Fibroblast of lung (primary cell): Measurements from ENCODE around the gene FCRL5. TPM values are rescaled to one million over a fixed set of nuclear protein-coding genes. Genes with fewer than 3 reads are reported as not detected.

Source experiments
- DNase-seq, 2 donors: peaks; one replicate each; pipeline versions ENCODE4 v3.0.0 to v3.0.0-alpha.2; 2010; ENCODE audit warnings: low read depth in 2 of 2
- H2AFZ ChIP-seq: 2 replicates; pipeline ENCODE4 v1.5.1; 2012; ENCODE audit warnings: low read length, control low read depth, inconsistent platforms
- H3K27ac ChIP-seq: 2 replicates; pipeline ENCODE4 v1.5.1; 2011; ENCODE audit warnings: low read length, control low read depth; ENCODE audit not compliant: insufficient read depth
- H3K27me3 ChIP-seq: 2 replicates; pipeline ENCODE4 v1.5.1; 2011; ENCODE audit warnings: mild to moderate bottlenecking, low read length; ENCODE audit not compliant: control insufficient read depth, insufficient read depth
- H3K36me3 ChIP-seq: 2 replicates; pipeline ENCODE4 v1.5.1; 2011; ENCODE audit warnings: low read length; ENCODE audit not compliant: control insufficient read depth, insufficient read depth
- H3K4me1 ChIP-seq: 2 replicates; pipeline ENCODE4 v1.5.1; 2011; ENCODE audit warnings: low read length; ENCODE audit not compliant: control insufficient read depth, insufficient read depth; ENCODE audit errors: extremely low read depth
- H3K4me2 ChIP-seq: 2 replicates; pipeline ENCODE4 v1.5.1; 2011; ENCODE audit warnings: low read length, control low read depth; ENCODE audit not compliant: insufficient read depth; ENCODE audit errors: extremely low read depth
- H3K4me3 ChIP-seq, 4 experiments: fragments of 200-600 bp in 1 of 4; sonication (generic) in 1 of 4; replicated peaks in 1 of 4; 2 replicates each; pipeline ENCODE4 v1.5.1; 2011 to 2016; ENCODE audit warnings: low read length in 4 of 4, low read depth in 3 of 4, mild to moderate bottlenecking in 3 of 4, control low read depth in 2 of 4, inconsistent platforms in 1 of 4, mixed read lengths in 1 of 4; ENCODE audit not compliant: insufficient read depth in 1 of 4; ENCODE audit errors: control extremely low read depth in 1 of 4
- H3K79me2 ChIP-seq: 2 replicates; pipeline ENCODE4 v1.5.1; 2012; ENCODE audit warnings: mild to moderate bottlenecking, low read length, inconsistent platforms; ENCODE audit not compliant: control insufficient read depth, insufficient read depth
- H3K9ac ChIP-seq: 2 replicates; pipeline ENCODE4 v1.5.1; 2011; ENCODE audit warnings: mild to moderate bottlenecking, low read length, control low read depth; ENCODE audit not compliant: insufficient read depth
- H3K9me3 ChIP-seq: 2 replicates; pipeline ENCODE4 v1.5.1; 2012; ENCODE audit warnings: low read depth, low read length; ENCODE audit not compliant: control insufficient read depth, insufficient read depth
- H4K20me1 ChIP-seq: 2 replicates; pipeline ENCODE4 v1.5.1; 2011; ENCODE audit warnings: low read length; ENCODE audit not compliant: control insufficient read depth, insufficient read depth; ENCODE audit errors: extremely low read depth
- CTCF ChIP-seq, 2 donors: IDR thresholded peaks in 1 of 2; conservative IDR thresholded peaks in 1 of 2; 1 replicate in 1 of 2; 2 replicates in 1 of 2; pipeline ENCODE4 v1.5.1; 2011 to 2012; ENCODE audit warnings: low read length in 2 of 2, control low read depth in 1 of 2, inconsistent platforms in 1 of 2, low read depth in 1 of 2, mild to moderate bottlenecking in 1 of 2
- EZH2 ChIP-seq: IDR thresholded peaks from 2 replicates; pipeline ENCODE4 v1.5.1; 2012; ENCODE audit warnings: low read length, control low read depth, mild to moderate bottlenecking; ENCODE audit errors: missing control alignments
- polyA plus RNA-seq, 2 donors: library from polyadenylated mRNA; depleted of rRNA in 1 of 2; stranded (reverse) in 1 of 2; unstranded in 1 of 2; fragments of >200 nt; gene quantifications; 2 replicates each; pipeline ENCODE4 v1.2.1, GENCODE V29; 2011 to 2012; ENCODE audit warnings: missing spikeins in 1 of 2
- total RNA-seq: library from RNA; depleted of rRNA; stranded (reverse); fragments of >200 nt; gene quantifications from 2 replicates; pipeline ENCODE4 v1.2.1, GENCODE V29; 2014

FCRL5 gene
- total and polyA plus RNA-seq, 2 donors (not counting 1 experiment from before 2014, with no cell fraction given), result 0.05 TPM; not detected in 1

- no peak overlapping the region for H3K4me3 ChIP-seq
- no peak overlapping the region for H3K27ac ChIP-seq
- no peak for TF ChIP-seq EZH2
- TF ChIP-seq CTCF (conservative IDR thresholded peaks at IDR 0.05 in 1 of 2, IDR thresholded peaks at IDR 0.05 in 1 of 2; ENCODE audit: low read depth in 1 of 2, low read length in 2 of 2), result no peak
- H3K36me3 ChIP-seq, result no peaks in the 10 kb centered on the region
- no peak overlapping the region for H2AFZ ChIP-seq
- no peaks in the 10 kb centered on the region for H4K20me1 ChIP-seq
- no peaks in the 10 kb centered on the region for H3K4me1 ChIP-seq
- DNase-seq, result no peak
- no peaks in the 10 kb centered on the region for H3K79me2 ChIP-seq
- no peak overlapping the region for H3K9ac ChIP-seq
- H3K4me2 ChIP-seq, result no peak overlapping the region
- H3K9me3 ChIP-seq, result no peaks in the 10 kb centered on the region
- no peaks in the 10 kb centered on the region for H3K27me3 ChIP-seq
Observed at GRCh38 chr1:157596384-157596783, 44.1 kb upstream of the FCRL5 start.

GRCh38 chr1:157595356-157595755 is 43.0 kb upstream of the FCRL5 start:
- Histone ChIP-seq H3K4me2 (no peak overlapping the region), H4K20me1 (no peaks in the 10 kb centered on the region), H3K4me1 (no peaks in the 10 kb centered on the region), H3K9ac (no peak overlapping the region), H3K9me3 (no peaks in the 10 kb centered on the region), H3K79me2 (no peaks in the 10 kb centered on the region), H2AFZ (no peak overlapping the region), H3K27me3 (no peaks in the 10 kb centered on the region), H3K4me3 (no peak overlapping the region), H3K36me3 (no peaks in the 10 kb centered on the region), H3K27ac (no peak overlapping the region)
- TF ChIP-seq EZH2 (no peak), CTCF (conservative IDR thresholded peaks at IDR 0.05 in 1 of 2, IDR thresholded peaks at IDR 0.05 in 1 of 2; ENCODE audit: low read depth in 1 of 2, low read length in 2 of 2) (no peak)
- no peak for DNase-seq

GRCh38 chr1:157585984-157586383 is 33.7 kb upstream of the FCRL5 start:
- H3K9ac ChIP-seq, result no peak overlapping the region
- TF ChIP-seq CTCF (conservative IDR thresholded peaks at IDR 0.05 in 1 of 2, IDR thresholded peaks at IDR 0.05 in 1 of 2; ENCODE audit: low read depth in 1 of 2, low read length in 2 of 2) (no peak), EZH2 (no peak)
- no peaks in the 10 kb centered on the region for H3K9me3 ChIP-seq

More at GRCh38 chr1:157585984-157586383, 33.7 kb upstream of the FCRL5 start:
- DNase-seq, result no peak
- Histone ChIP-seq H3K79me2 (no peaks in the 10 kb centered on the region), H3K4me3 (no peak overlapping the region), H3K27me3 (no peaks in the 10 kb centered on the region), H4K20me1 (no peaks in the 10 kb centered on the region), H3K36me3 (no peaks in the 10 kb centered on the region), H3K27ac (no peak overlapping the region), H2AFZ (no peak overlapping the region), H3K4me1 (no peaks in the 10 kb centered on the region), H3K4me2 (no peak overlapping the region)
